Endothelial cell of umbilical vein (primary cell): ENCODE measurements around the gene KANK4. TPM values are rescaled to one million over a fixed set of nuclear protein-coding genes. Genes with fewer than 3 reads are reported as not detected.

Experiments used
- BruUV-seq: library from RNA; stranded (reverse); fragments of 400-500 nt; replicated peaks from 2 replicates; lab custom pipeline; 2021; lab: Mats Ljungman, UMichigan
- CTCF ChIA-PET: fragments of 300-600, 350-600 bp; sonication (Branson Sonifier 250); formaldehyde crosslinking; loops from one replicate; lab custom pipeline; 2021; ENCODE audit warnings: antibody characterized with exemption, inconsistent platforms; lab: Charles Lee
- POLR2A ChIA-PET: fragments of 300-600, 350-600 bp; sonication (Branson Sonifier 250); formaldehyde crosslinking; loops from one replicate; lab custom pipeline; 2021; ENCODE audit warnings: antibody characterized with exemption, inconsistent platforms; lab: Charles Lee
- DNase-seq: peaks from one replicate; pipeline ENCODE4 v3.0.0-alpha.2; 2011; ENCODE audit warnings: low read depth, low spot score
- FAIRE-seq: peaks from 2 replicates; lab custom pipeline; 2011; peaks lifted over from hg19 to GRCh38; lab: Jason Lieb, UNC
- H2AFZ ChIP-seq: 2 replicates; pipeline ENCODE4 v1.6.0; 2012; ENCODE audit warnings: low read depth, low read length, control low read depth, inconsistent platforms
- H3K27ac ChIP-seq: 2 replicates; pipeline ENCODE4 v1.5.1; 2011; ENCODE audit warnings: low read depth, mild to moderate bottlenecking, control low read depth, low read length, moderate library complexity; ENCODE audit not compliant: insufficient read depth
- H3K27me3 ChIP-seq, 2 experiments: 2 replicates each; pipeline versions ENCODE4 v1.6.0 to v1.6.1; 2011; ENCODE audit warnings: low read length in 2 of 2, mixed read lengths in 1 of 2; ENCODE audit not compliant: control insufficient read depth in 2 of 2, insufficient read depth in 2 of 2
- H3K36me3 ChIP-seq, 2 experiments: 2 replicates in 1 of 2; 3 replicates in 1 of 2; pipeline ENCODE4 v1.5.1; 2011; ENCODE audit warnings: low read length in 2 of 2, mild to moderate bottlenecking in 1 of 2, moderate library complexity in 1 of 2; ENCODE audit not compliant: control insufficient read depth in 2 of 2, insufficient read depth in 2 of 2; ENCODE audit errors: extremely low read depth in 1 of 2
- H3K4me1 ChIP-seq: 3 replicates; pipeline ENCODE4 v1.5.1; 2011; ENCODE audit warnings: mild to moderate bottlenecking, low read length; ENCODE audit not compliant: control insufficient read depth, insufficient read depth; ENCODE audit errors: extremely low read depth
- H3K4me2 ChIP-seq: 2 replicates; pipeline ENCODE4 v1.6.1; 2011; ENCODE audit warnings: low read length, control low read depth, mixed read lengths; ENCODE audit not compliant: insufficient read depth
- H3K4me3 ChIP-seq, 3 experiments: fragments of 200-600 bp in 1 of 3; sonication (generic), shearing (Covaris generic) in 1 of 3; replicated peaks in 1 of 3; 2 replicates each; pipeline ENCODE4 v1.5.1; 2011 to 2016; ENCODE audit warnings: control low read depth in 3 of 3, low read length in 3 of 3, mild to moderate bottlenecking in 2 of 3, inconsistent platforms in 1 of 3, low read depth in 1 of 3, moderate library complexity in 1 of 3; ENCODE audit not compliant: insufficient read depth in 1 of 3
- H3K79me2 ChIP-seq: 2 replicates; pipeline ENCODE4 v1.6.0; 2012; ENCODE audit warnings: low read length, inconsistent platforms; ENCODE audit not compliant: control insufficient read depth, insufficient read depth
- H3K9ac ChIP-seq: replicated peaks from 2 replicates; pipeline ENCODE3; 2011; ENCODE audit warnings: low read length, control low read depth; ENCODE audit not compliant: insufficient read depth; ENCODE audit errors: extremely low read depth
- H3K9me1 ChIP-seq: replicated peaks from 3 replicates; pipeline ENCODE4 v1.6.0; 2011; ENCODE audit warnings: mild to moderate bottlenecking, low read length; ENCODE audit not compliant: control insufficient read depth, insufficient read depth; ENCODE audit errors: extremely low read depth
- H3K9me3 ChIP-seq: replicated peaks from 2 replicates; pipeline ENCODE4 v1.5.1; 2012; ENCODE audit warnings: low read length, inconsistent platforms; ENCODE audit not compliant: control insufficient read depth, insufficient read depth
- H4K20me1 ChIP-seq: replicated peaks from 2 replicates; pipeline ENCODE3; 2011; ENCODE audit warnings: mild to moderate bottlenecking, low read length; ENCODE audit not compliant: control insufficient read depth, insufficient read depth; ENCODE audit errors: extremely low read depth
- EZH2 ChIP-seq: IDR thresholded peaks from 2 replicates; pipeline ENCODE4 v1.6.1; 2012; ENCODE audit warnings: borderline replicate concordance, low read depth, mild to moderate bottlenecking, moderate library complexity, low read length, inconsistent platforms; ENCODE audit not compliant: severe bottlenecking
- FOS ChIP-seq: IDR thresholded peaks from 2 replicates; pipeline ENCODE4 v1.6.1; 2011; ENCODE audit warnings: mild to moderate bottlenecking, low read length, moderate library complexity, borderline replicate concordance; ENCODE audit not compliant: insufficient read depth
- GATA2 ChIP-seq: IDR thresholded peaks from 2 replicates; pipeline ENCODE4 v1.7.0; 2011; ENCODE audit warnings: low read depth, mild to moderate bottlenecking, moderate library complexity, mixed read lengths, low read length; ENCODE audit not compliant: insufficient read length, insufficient read depth
- JUN ChIP-seq: IDR thresholded peaks from 2 replicates; pipeline ENCODE4 v1.6.1; 2011; ENCODE audit warnings: borderline replicate concordance, low read depth; ENCODE audit not compliant: insufficient read length, insufficient read depth
- MYC ChIP-seq: IDR thresholded peaks from one replicate; pipeline ENCODE4 v1.6.1; 2011; ENCODE audit warnings: mild to moderate bottlenecking, low read depth, low read length
- POLR2A ChIP-seq: IDR thresholded peaks from 2 replicates; pipeline ENCODE4 v1.6.1; 2012; ENCODE audit warnings: low read depth, mild to moderate bottlenecking, control low read depth, low read length
- POLR2AphosphoS5 ChIP-seq: IDR thresholded peaks from 2 replicates; pipeline ENCODE4 v1.6.1; 2012; ENCODE audit warnings: low read depth, mild to moderate bottlenecking, control low read depth, low read length, moderate library complexity; ENCODE audit not compliant: insufficient read depth
- dilution Hi-C: fragments of 300-500 bp; cut with MboI; formaldehyde crosslinking; loops from one replicate; pipeline ENCODE4 v1.15.0; 2019; ENCODE audit warnings: low sequenced_read_pairs; ENCODE audit not compliant: extremely low pct_ligation_motif_present
- intact Hi-C: fragments of 100-400 bp; cut with micrococcal nuclease; formaldehyde crosslinking; loops from one replicate; pipeline ENCODE4 v1.10.0; 2022
- polyA plus RNA-seq, 4 experiments: library from polyadenylated mRNA; depleted of rRNA in 3 of 4; stranded (reverse) in 3 of 4; unstranded in 1 of 4; fragments of >200 nt; gene quantifications; 2 replicates each; pipeline versions ENCODE4 v1.2.1 to v1.2.3, GENCODE V29; 2011 to 2012; ENCODE audit warnings: missing spikeins in 1 of 4
- total RNA-seq: library from RNA; stranded (reverse); gene quantifications from 2 replicates; pipeline ENCODE4 v1.2.3, GENCODE V29; 2021
- TF ChIP-seq, protein P1 (sequence below), 2 donors: IDR thresholded peaks; 1 replicate in 1 of 2; 2 replicates in 1 of 2; pipeline ENCODE4 v1.5.1; 2011; ENCODE audit warnings: low read length in 2 of 2, mild to moderate bottlenecking in 2 of 2, moderate library complexity in 2 of 2, control low read depth in 1 of 2, inconsistent platforms in 1 of 2, low read depth in 1 of 2; ENCODE audit not compliant: insufficient read depth in 1 of 2; ENCODE audit errors: extremely low read depth in 1 of 2
- TF ChIP-seq, protein P2 (sequence below): IDR thresholded peaks from 2 replicates; pipeline ENCODE4 v1.6.1; 2011; ENCODE audit not compliant: insufficient read depth, insufficient read length

KANK4 gene
- total and polyA plus RNA-seq, 2 donors (not counting 3 experiments of a cell fraction or from before 2014, with no cell fraction given), result not detected

DNA sequence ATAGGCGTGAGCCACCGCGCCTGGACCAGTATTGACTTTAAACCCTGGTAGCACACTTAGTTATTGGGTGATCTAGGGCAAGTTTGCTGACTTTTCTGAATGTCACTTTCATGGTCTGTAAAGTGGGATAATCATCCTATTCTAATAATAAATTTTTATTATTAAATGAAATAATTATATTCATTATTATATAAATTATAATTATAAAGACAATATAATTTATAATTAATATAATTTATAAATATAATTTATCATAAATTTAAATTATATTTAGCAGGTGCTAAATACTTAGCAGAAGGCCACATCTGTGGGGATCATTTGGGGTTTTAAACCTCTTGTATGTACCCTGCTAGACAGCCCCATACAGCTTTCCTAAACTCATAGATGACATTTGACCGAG, 59.7 kb downstream of the KANK4 start:
- Histone ChIP-seq H3K4me3 (no peak overlapping the region), H3K9me1 (no peaks in the 10 kb centered on the region), H3K27me3 (no peaks in the 10 kb centered on the region), H3K4me1 (no peaks in the 10 kb centered on the region), H3K36me3 (no peaks in the 10 kb centered on the region), H3K9ac (no peak overlapping the region), H3K4me2 (no peak overlapping the region), H3K79me2 (no peaks in the 10 kb centered on the region), H2AFZ (no peak overlapping the region), H4K20me1 (no peaks in the 10 kb centered on the region), H3K9me3 (no peaks in the 10 kb centered on the region), H3K27ac (no peak overlapping the region)
- TF ChIP-seq JUN, result no peak
- TF ChIP-seq GATA2, result no peak
- no peak for TF ChIP-seq MYC
- TF ChIP-seq, protein P1, sequence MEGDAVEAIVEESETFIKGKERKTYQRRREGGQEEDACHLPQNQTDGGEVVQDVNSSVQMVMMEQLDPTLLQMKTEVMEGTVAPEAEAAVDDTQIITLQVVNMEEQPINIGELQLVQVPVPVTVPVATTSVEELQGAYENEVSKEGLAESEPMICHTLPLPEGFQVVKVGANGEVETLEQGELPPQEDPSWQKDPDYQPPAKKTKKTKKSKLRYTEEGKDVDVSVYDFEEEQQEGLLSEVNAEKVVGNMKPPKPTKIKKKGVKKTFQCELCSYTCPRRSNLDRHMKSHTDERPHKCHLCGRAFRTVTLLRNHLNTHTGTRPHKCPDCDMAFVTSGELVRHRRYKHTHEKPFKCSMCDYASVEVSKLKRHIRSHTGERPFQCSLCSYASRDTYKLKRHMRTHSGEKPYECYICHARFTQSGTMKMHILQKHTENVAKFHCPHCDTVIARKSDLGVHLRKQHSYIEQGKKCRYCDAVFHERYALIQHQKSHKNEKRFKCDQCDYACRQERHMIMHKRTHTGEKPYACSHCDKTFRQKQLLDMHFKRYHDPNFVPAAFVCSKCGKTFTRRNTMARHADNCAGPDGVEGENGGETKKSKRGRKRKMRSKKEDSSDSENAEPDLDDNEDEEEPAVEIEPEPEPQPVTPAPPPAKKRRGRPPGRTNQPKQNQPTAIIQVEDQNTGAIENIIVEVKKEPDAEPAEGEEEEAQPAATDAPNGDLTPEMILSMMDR (IDR thresholded peaks at IDR 0.05; ENCODE audit: extremely low read depth in 1 of 2, insufficient read depth in 1 of 2, low read depth in 1 of 2, low read length in 2 of 2), result no peak
- TF ChIP-seq POLR2A, result no peak
- no peak for TF ChIP-seq EZH2
- DNase-seq, result no peak
- intact Hi-C loops, result no loop called here
- no peak for FAIRE-seq
- no TSS peak for BruUV-seq
- dilution Hi-C loops, result no loop called here
- ChIA-PET POLR2A (no interaction called here), CTCF (no interaction called here)

DNA sequence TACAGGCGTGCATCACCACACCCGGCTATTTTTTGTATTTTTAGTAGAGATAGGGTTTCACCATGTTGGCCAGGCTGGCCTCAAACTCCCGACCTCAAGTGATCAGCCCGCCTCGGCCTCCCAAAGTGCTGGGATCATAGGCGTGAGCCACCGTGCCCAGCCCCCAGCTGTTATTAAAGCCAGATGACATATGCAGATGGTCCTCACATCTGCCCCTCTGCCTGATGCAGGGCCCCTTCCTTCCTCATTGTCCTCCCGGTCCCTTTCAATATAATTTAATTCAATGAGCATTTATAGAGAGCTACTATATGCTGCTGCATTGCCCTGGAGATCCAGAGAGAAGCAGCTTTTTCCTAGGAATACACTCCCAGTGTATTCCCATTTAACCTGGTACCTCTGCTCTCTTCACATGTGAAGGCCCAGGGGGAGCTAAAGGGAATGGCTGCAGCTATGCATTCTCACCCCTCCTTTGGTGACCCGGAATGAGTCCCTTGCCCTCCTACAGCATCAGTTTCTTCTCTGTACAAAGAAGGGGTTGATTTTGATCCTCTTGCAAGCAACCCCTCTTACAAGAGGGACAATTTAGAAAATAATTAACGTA, 69.0 kb downstream of the KANK4 start:
- Histone ChIP-seq H3K27ac (no peak overlapping the region), H3K4me1 (no peaks in the 10 kb centered on the region), H3K9me1 (no peaks in the 10 kb centered on the region), H3K36me3 (no peaks in the 10 kb centered on the region), H3K79me2 (no peaks in the 10 kb centered on the region), H3K4me3 (no peak overlapping the region), H2AFZ (no peak overlapping the region), H3K9ac (no peak overlapping the region), H3K27me3 (no peaks in the 10 kb centered on the region), H4K20me1 (no peaks in the 10 kb centered on the region), H3K4me2 (no peak overlapping the region), H3K9me3 (no peaks in the 10 kb centered on the region)
- no peak for DNase-seq
- no TSS peak for BruUV-seq
- ChIA-PET CTCF (no interaction called here), POLR2A (no interaction called here)
- TF ChIP-seq JUN, result no peak
- TF ChIP-seq FOS, result no peak
- TF ChIP-seq MYC, result no peak
- TF ChIP-seq GATA2, result no peak
- no peak for TF ChIP-seq EZH2
- TF ChIP-seq POLR2A, result no peak
- TF ChIP-seq, protein P2, sequence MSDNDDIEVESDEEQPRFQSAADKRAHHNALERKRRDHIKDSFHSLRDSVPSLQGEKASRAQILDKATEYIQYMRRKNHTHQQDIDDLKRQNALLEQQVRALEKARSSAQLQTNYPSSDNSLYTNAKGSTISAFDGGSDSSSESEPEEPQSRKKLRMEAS, result no peak
- TF ChIP-seq POLR2AphosphoS5, result no peak
- TF ChIP-seq, protein P1 (IDR thresholded peaks at IDR 0.05; ENCODE audit: extremely low read depth in 1 of 2, insufficient read depth in 1 of 2, low read depth in 1 of 2, low read length in 2 of 2), result no peak
- no peak for FAIRE-seq
- intact Hi-C loops (no loop called here), dilution Hi-C loops (no loop called here)
